IPS DF 6.9 (cell line): ENCODE results near the gene TNFAIP8L3.

ENCODE experiments used
- DNase-seq: peaks from one replicate; pipeline ENCODE4 v3.0.0-alpha.2; 2013; ENCODE audit warnings: low read depth, low spot score
- H3K27ac ChIP-seq: one replicate; pipeline ENCODE4 v1.5.1; 2013; ENCODE audit warnings: low read length, control low read depth
- H3K27me3 ChIP-seq: 2 replicates; pipeline ENCODE4 v1.6.1; 2013; ENCODE audit warnings: mild to moderate bottlenecking, low read length; ENCODE audit not compliant: control insufficient read depth, insufficient read depth
- H3K36me3 ChIP-seq: 2 replicates; pipeline ENCODE4 v1.6.1; 2013; ENCODE audit warnings: low read length; ENCODE audit not compliant: control insufficient read depth, insufficient read depth
- H3K4me1 ChIP-seq: 2 replicates; pipeline ENCODE4 v1.6.1; 2013; ENCODE audit warnings: low read length; ENCODE audit not compliant: control insufficient read depth, insufficient read depth
- H3K4me3 ChIP-seq: 2 replicates; pipeline ENCODE4 v1.5.1; 2013; ENCODE audit warnings: mild to moderate bottlenecking, low read length
- H3K9me3 ChIP-seq: 2 replicates; pipeline ENCODE4 v1.6.1; 2013; ENCODE audit warnings: low read length, inconsistent platforms; ENCODE audit not compliant: control insufficient read depth, insufficient read depth
- WGBS: extraction: QIAGEN DNeasy Blood & Tissue Kit; methylation state at CpG from one replicate; pipeline ENCODE4 v1.1.7; 2013; ENCODE audit warnings: mixed read lengths, missing lambda C conversion rate; ENCODE audit not compliant: insufficient read length, insufficient coverage; 5-methylcytosine and 5-hydroxymethylcytosine counted together

Gene TNFAIP8L3

DNA sequence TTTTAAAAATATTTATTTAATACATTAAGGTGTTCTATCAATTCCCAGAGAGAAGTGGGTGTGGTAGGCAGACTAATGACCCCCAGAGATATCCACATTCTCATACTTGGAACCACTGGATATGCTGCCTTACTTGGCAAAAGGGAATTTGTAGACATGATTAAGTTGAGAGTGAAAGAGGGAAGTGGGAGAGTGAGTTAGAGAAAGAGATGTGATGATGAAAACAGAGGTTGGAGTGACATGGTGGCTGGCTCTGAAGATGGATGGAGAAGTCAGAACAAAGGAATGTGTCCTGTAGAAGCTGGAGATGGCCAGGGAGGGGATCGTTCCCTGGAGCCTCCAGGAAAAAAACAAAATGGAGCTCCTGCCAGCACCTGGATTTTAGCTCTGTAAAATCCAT, 32.0 kb downstream of the TNFAIP8L3 start:
- DNase-seq = no peak
- no peaks in the 10 kb centered on the region for H3K4me1 ChIP-seq
- WGBS = no CpG with 5 or more reads among the region's 1 CpG

GRCh38 chr15:51060030-51060673, 34.6 kb downstream of the TNFAIP8L3 start:
- no peak for DNase-seq
- no peaks in the 10 kb centered on the region for H3K9me3 ChIP-seq
- H3K4me3 ChIP-seq = no peak overlapping the region
- 0 out of 2 replicates have a peak, but pooled peaks cover 2% of the 10 kb centered on the region for H3K4me1 ChIP-seq
- no CpG with 5 or more reads among the region's 3 CpGs for WGBS
- H3K27me3 ChIP-seq = no peaks in the 10 kb centered on the region
- H3K27ac ChIP-seq = no peak overlapping the region
- H3K36me3 ChIP-seq = no peaks in the 10 kb centered on the region

More for the DNA sequence above, 32.0 kb downstream of the TNFAIP8L3 start:
- H3K27me3 ChIP-seq = no peaks in the 10 kb centered on the region
- no peaks in the 10 kb centered on the region for H3K36me3 ChIP-seq
- H3K4me3 ChIP-seq = no peak overlapping the region
- H3K9me3 ChIP-seq = no peaks in the 10 kb centered on the region
- no peak overlapping the region for H3K27ac ChIP-seq

DNA sequence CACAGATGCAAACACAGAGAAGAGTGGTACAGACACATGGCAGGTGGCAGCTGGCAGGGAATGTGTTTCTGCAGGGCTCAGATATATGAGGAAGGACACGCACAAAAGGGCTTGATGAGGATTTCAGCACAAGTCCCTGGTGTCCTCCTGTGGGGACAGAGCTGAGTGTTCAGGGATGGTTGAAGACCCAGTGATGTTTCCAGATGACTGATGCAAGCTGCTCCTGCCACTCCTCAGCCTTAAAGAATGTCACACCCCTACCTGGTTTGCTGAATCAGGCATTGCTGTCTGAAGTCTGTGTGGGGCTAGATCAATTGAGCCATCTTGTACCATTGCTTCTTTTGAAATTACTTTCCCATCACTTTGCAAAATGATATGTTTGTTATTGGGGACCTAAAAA, 40.2 kb downstream of the TNFAIP8L3 start:
- 0 out of 2 replicates have a peak, but pooled peaks cover 2% of the 10 kb centered on the region for H3K4me1 ChIP-seq
- no peak overlapping the region for H3K27ac ChIP-seq
- no peaks in the 10 kb centered on the region for H3K36me3 ChIP-seq
- H3K27me3 ChIP-seq = no peaks in the 10 kb centered on the region
- no peaks in the 10 kb centered on the region for H3K9me3 ChIP-seq
- no peak for DNase-seq
- no CpG with 5 or more reads among the region's 1 CpG for WGBS
- H3K4me3 ChIP-seq = no peak overlapping the region

- WGBS = no CpG with 5 or more reads among the region's 1 CpG
- H3K9me3 ChIP-seq = no peaks in the 10 kb centered on the region
- H3K4me1 ChIP-seq = 0 out of 2 replicates have a peak, but pooled peaks cover 2% of the 10 kb centered on the region
- no peaks in the 10 kb centered on the region for H3K36me3 ChIP-seq
- H3K4me3 ChIP-seq = no peak overlapping the region
- no peak for DNase-seq
- H3K27ac ChIP-seq = no peak overlapping the region
- no peaks in the 10 kb centered on the region for H3K27me3 ChIP-seq
Measured at GRCh38 chr15:51053571-51053970, 41.1 kb downstream of the TNFAIP8L3 start.

- Histone ChIP-seq H3K4me3 (no peak overlapping the region), H3K9me3 (no peaks in the 10 kb centered on the region), H3K27me3 (no peaks in the 10 kb centered on the region), H3K4me1 (peaks cover 3% of the 10 kb centered on the region; the same call in 1 of the 2 replicates), H3K36me3 (no peaks in the 10 kb centered on the region), H3K27ac (no peak overlapping the region)
- WGBS = no CpG with 5 or more reads among the region's 3 CpGs
- no peak for DNase-seq
Measured at GRCh38 chr15:51051776-51052175, 42.9 kb downstream of the TNFAIP8L3 start.

GRCh38 chr15:51049081-51049480, 45.6 kb downstream of the TNFAIP8L3 start:
- no CpG with 5 or more reads among the region's 2 CpGs for WGBS
- no peak for DNase-seq
- no peaks in the 10 kb centered on the region for H3K27me3 ChIP-seq

GRCh38 chr15:51048308-51048707, 46.4 kb downstream of the TNFAIP8L3 start:
- Histone ChIP-seq H3K27me3 (no peaks in the 10 kb centered on the region), H3K36me3 (no peaks in the 10 kb centered on the region), H3K27ac (no peak overlapping the region), H3K4me1 (peaks cover 3% of the 10 kb centered on the region; the same call in 1 of the 2 replicates), H3K9me3 (no peaks in the 10 kb centered on the region), H3K4me3 (no peak overlapping the region)
- DNase-seq = no peak

More at GRCh38 chr15:51049081-51049480, 45.6 kb downstream of the TNFAIP8L3 start:
- peaks cover 1% of the 10 kb centered on the region; the same call in 1 of the 2 replicates for H3K4me1 ChIP-seq
- H3K36me3 ChIP-seq = no peaks in the 10 kb centered on the region
- no peak overlapping the region for H3K27ac ChIP-seq
- no peaks in the 10 kb centered on the region for H3K9me3 ChIP-seq
- H3K4me3 ChIP-seq = no peak overlapping the region

DNA sequence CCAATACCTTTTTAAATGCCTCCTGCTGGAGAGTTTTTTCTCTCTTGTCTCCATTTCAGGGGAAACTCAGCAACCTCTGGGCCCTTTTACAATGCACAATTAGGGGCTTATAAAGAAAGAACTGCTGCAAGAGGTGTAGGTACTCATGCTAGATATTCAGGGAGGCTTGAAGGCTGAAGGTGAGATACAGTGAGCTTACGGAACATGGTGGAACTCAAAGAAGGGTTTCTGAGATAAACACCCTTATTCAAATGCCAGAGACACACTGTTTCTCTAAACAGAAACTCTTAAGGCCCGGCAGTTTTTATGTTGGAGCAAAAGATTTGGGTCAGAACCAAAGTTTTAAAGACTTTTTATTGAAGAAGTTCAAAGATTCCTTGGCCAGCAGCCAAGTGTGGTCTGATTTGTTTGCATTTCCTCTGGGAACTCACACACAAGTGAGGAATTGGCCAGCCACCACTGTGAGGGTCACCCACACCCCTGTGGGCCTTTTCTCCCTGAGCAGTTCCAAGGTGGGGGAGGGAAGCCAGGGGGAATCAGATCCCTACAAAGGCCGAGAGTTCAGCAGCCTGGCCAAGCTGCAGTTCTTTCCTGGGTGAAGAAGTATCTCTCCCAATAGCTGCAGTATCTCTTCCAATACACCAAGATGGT, 47.8 kb downstream of the TNFAIP8L3 start:
- Histone ChIP-seq H3K4me3 (no peak overlapping the region), H3K4me1 (peaks cover 3% of the 10 kb centered on the region; the same call in 1 of the 2 replicates), H3K27me3 (no peaks in the 10 kb centered on the region), H3K27ac (no peak overlapping the region), H3K36me3 (no peaks in the 10 kb centered on the region), H3K9me3 (no peaks in the 10 kb centered on the region)
- no CpG with 5 or more reads among the region's 3 CpGs for WGBS
- DNase-seq = no peak

- Histone ChIP-seq H3K27me3 (no peaks in the 10 kb centered on the region), H3K4me1 (peaks cover 3% of the 10 kb centered on the region; the same call in 1 of the 2 replicates), H3K9me3 (no peaks in the 10 kb centered on the region), H3K4me3 (no peak overlapping the region), H3K27ac (no peak overlapping the region), H3K36me3 (no peaks in the 10 kb centered on the region)
- no CpG with 5 or more reads among the region's 2 CpGs for whole genome bisulfite sequencing
- no peak for DNase-seq
Measured at GRCh38 chr15:51046016-51046415, 48.7 kb downstream of the TNFAIP8L3 start.

DNA sequence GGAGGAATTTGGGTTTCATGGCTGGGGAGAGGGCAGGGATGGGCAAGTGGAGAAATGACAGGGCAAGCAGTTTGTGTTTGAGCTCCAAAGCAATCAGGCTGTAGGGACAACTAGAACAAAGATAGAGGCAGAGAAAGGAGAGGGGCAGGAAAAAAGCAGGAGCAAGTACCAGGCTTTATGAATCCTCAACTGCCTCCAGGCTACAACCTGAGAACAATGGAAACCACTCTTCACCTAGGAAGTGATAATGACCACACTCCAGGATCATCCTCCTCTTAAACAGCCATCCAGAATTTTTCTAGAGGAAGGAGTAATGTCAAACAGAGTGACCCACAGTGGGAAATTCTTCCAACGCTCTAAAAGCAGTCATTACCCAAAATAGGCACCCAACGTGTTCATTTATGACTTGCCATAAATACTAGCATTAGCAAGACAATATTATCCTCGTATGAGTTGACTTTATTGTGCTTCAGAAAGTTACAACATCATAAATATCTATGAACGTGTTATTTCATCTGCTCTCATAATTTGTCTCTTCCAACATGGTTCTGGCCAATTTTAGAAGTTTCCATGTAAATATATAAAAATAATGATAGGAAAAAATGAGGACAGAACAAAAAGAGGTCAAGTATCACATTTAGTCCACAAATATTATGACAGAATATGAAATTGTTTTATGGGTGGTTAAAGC, 50.5 kb downstream of the TNFAIP8L3 start:
- no peaks in the 10 kb centered on the region for H3K27me3 ChIP-seq
- DNase-seq = no peak
- no peak overlapping the region for H3K4me3 ChIP-seq
- no CpG with 5 or more reads among the region's 4 CpGs for WGBS
- no peak overlapping the region for H3K27ac ChIP-seq
- no peaks in the 10 kb centered on the region for H3K36me3 ChIP-seq
- H3K9me3 ChIP-seq = no peaks in the 10 kb centered on the region
- peaks cover 5% of the 10 kb centered on the region for H3K4me1 ChIP-seq
